Heart left ventricle (tissue), 16 donors: ENCODE results near the gene RBMS1. TPM values are rescaled to one million over a fixed set of nuclear protein-coding genes. Genes with fewer than 3 reads are reported as not detected.
A peak's percentile ranks its signal among the peaks of the same experiment; 100 is the strongest.

Experiments used
- ATAC-seq, 4 donors: fragments of 200-7000 bp; cut with Tn5 transposase; one replicate each; pipeline ENCODE4 v1.9.1; 2020 to 2022; ENCODE audit warnings: moderate library complexity in 4 of 4, mild to moderate bottlenecking in 3 of 4, moderate number of reproducible peaks in 1 of 4
- DNase-seq, 5 donors: peaks; one replicate each; pipeline ENCODE4 v3.0.0-alpha.2; 2020
- H3K27ac ChIP-seq, 12 donors: fragments of 200-600 bp; sonication (generic) in 4 of 12; one replicate each; pipeline versions ENCODE4 v1.5.0 to v1.8.0; 2016 to 2022; ENCODE audit warnings: mild to moderate bottlenecking in 2 of 12
- H3K27me3 ChIP-seq, 9 donors: fragments of 200-600 bp; sonication (generic) in 2 of 9; one replicate each; pipeline versions ENCODE4 v1.5.1 to v1.8.0; 2016 to 2022; ENCODE audit warnings: mild to moderate bottlenecking in 3 of 9
- H3K36me3 ChIP-seq, 9 donors: fragments of 200-600 bp; sonication (generic) in 2 of 9; one replicate each; pipeline versions ENCODE4 v1.5.0 to v1.8.0; 2018 to 2022; ENCODE audit warnings: mild to moderate bottlenecking in 2 of 9
- H3K4me1 ChIP-seq, 12 donors: fragments of 200-600 bp; sonication (generic) in 4 of 12; one replicate each; pipeline versions ENCODE4 v1.5.0 to v1.8.0; 2016 to 2022; ENCODE audit warnings: mild to moderate bottlenecking in 3 of 12
- H3K4me3 ChIP-seq, 12 donors: fragments of 200-600 bp; sonication (generic) in 4 of 12; one replicate each; pipeline versions ENCODE4 v1.5.0 to v1.8.0; 2017 to 2022; ENCODE audit warnings: mild to moderate bottlenecking in 9 of 12, moderate library complexity in 4 of 12
- H3K9me3 ChIP-seq, 12 donors: fragments of 200-600 bp; sonication (generic) in 4 of 12; one replicate each; pipeline versions ENCODE4 v1.5.0 to v1.8.0; 2016 to 2022; ENCODE audit warnings: mild to moderate bottlenecking in 1 of 12
- CTCF ChIP-seq, 12 donors: fragments of 200-600 bp; sonication (generic) in 4 of 12; IDR thresholded peaks; one replicate each; pipeline versions ENCODE4 v1.5.0 to v1.8.0; 2018 to 2022; ENCODE audit warnings: antibody characterized with exemption in 12 of 12, mild to moderate bottlenecking in 5 of 12
- POLR2A ChIP-seq, 2 donors: fragments of 450-650 bp; IDR thresholded peaks; one replicate each; pipeline ENCODE4 v1.6.1; 2017; ENCODE audit warnings: antibody characterized with exemption in 2 of 2, mild to moderate bottlenecking in 2 of 2, moderate library complexity in 2 of 2
- WGBS, 4 donors: extraction: QIAGEN DNeasy Blood & Tissue Kit in 2 of 4; methylation state at CpG; one replicate each; pipeline versions ENCODE4 v1.1.5 to v1.1.7; 2013 to 2018; 5-methylcytosine and 5-hydroxymethylcytosine counted together
- intact Hi-C, 10 donors: fragments of 100-400 bp; cut with DNase I; formaldehyde crosslinking; loops; one replicate each; pipeline versions ENCODE4 v1.11.1 to v1.14.2; 2022
- polyA plus RNA-seq, 2 donors: library from polyadenylated mRNA; stranded (reverse); fragments of 200-250 nt; gene quantifications; one replicate each; pipeline ENCODE4 v1.2.3, GENCODE V29; 2013
- total RNA-seq, 9 donors: library from RNA; depleted of rRNA in 2 of 9; stranded (reverse); fragments of >200 nt in 2 of 9; fragmentation: NEBNext Ultra II Directional in 3 of 9; extraction: Animal tissue kit (Norgen Biotek cat#: 25700) in 3 of 9; gene quantifications; one replicate each; pipeline versions ENCODE4 v1.1.0 to v1.2.4, GENCODE V29; 2016 to 2023
- donor health status: ischemic (EF 13 %, LVEDD 7.1; RV severe dilation, severe dysfunction).
- donor health status: healthy with polysubstance abuse.
- donor health status: DM: no; HTN: yes; CAD: no.
- donor health status: DM: no; HTN: no; CAD: no.
- donor health status: ischemic (EF 25% LVEDD 6.9; RV normal size, moderate dysfunction).
- donor health status: ischemic (EF 25% LVEDD 5.7; RV mildly dilated, moderate dysfunction).
- donor health status: healthy.
- donor health status: DM: yes; HTN: yes; CAD: no.
- donor health status: ischemic (EF 35%, LVEDD 5.7; RV mildly dilated, moderate dysfunction).
- donor health status: nonischemic (EF 11% LVEDD 7.7; RV severe dilation, severe dysfunction).
- donor health status: DM: yes; HTN: yes; CAD: no.
- donor health status: PGD.
- donor health status: ischemic (EF 29% LVEDD 5.4; RV normal size, mild dysfunction).
- donor health status: nonischemic (EF 23%, LVEDD 6.1; RV moderate dilation, normal function).

The RBMS1 gene
- total and polyA plus RNA-seq, 11 donors = 32.4 to 102 (median 52.6) TPM

DNA sequence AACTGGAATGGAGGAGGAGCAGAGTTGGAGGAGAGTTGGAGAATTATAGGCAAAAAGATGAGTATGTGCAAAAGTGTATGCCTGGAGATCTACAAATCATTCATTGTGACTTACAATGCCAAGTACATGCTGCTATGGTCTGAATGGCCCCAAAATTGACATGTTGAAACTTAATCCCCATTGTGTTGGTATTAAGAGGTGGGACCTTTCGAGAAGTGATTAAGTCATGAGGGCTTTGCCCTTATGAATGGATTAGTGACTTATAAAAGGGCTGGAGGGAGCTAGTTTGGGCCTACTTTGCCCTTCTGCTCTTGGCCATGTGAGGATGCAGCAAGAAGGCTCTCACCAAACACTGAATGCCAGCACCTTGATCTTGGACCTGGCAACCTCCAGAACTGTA is 6.3 kb upstream of the RBMS1 start:
- Histone ChIP-seq H3K4me3 (no peak overlapping the region), H3K36me3 (no peaks in the 10 kb centered on the region), H3K27ac (no peak overlapping the region), H3K9me3 (no peaks in the 10 kb centered on the region), H3K4me1 (peaks cover 0 to 16% (median 4%) of the 10 kb centered on the region in 12 donors), H3K27me3 (no peaks in the 10 kb centered on the region)
- TF ChIP-seq CTCF (IDR thresholded peaks at IDR 0.05) (no peak), POLR2A (IDR thresholded peaks at IDR 0.05) (no peak)
- WGBS, 4 donors = 96 to 100% (median 99%) methylated on average over 1 of the region's 1 CpG
- ATAC-seq = no peak
- DNase-seq = no peak
- intact Hi-C loops = loop anchor here in 8 of 10 donors (10.0 kb wide), 8 partner anchors 75 to 565 kb away; no protein-coding TSS in a partner anchor

DNA sequence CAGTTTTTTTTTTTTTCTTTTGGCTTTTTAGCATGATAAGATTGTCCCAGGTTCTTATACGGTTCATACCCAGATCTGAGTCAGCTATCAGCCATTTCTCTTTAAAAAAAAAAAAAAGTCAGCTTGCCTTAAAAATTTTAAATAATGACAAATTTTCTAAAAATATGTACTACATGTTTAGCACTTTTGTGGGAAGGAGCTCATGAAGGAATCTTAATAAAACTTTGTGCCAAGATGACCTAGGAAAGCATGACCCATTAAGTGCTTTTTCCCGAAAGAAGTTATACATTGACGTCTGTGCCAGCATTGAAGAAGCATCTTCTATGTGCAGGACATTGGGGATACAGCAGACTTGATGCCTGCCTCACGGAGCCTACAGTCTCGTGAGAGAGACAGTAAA is 4.5 kb upstream of the RBMS1 start:
- ATAC-seq (no peak), DNase-seq (no peak)
- no peaks in the 10 kb centered on the region for H3K36me3 ChIP-seq
- H3K9me3 ChIP-seq = no peaks in the 10 kb centered on the region
- H3K4me3 ChIP-seq = no peak overlapping the region
- H3K4me1 ChIP-seq = peaks cover 0 to 12% (median 0%) of the 10 kb centered on the region in 12 donors
- no peak overlapping the region for H3K27ac ChIP-seq
- TF ChIP-seq POLR2A (IDR thresholded peaks at IDR 0.05) = no peak
- no peak for TF ChIP-seq CTCF (IDR thresholded peaks at IDR 0.05)
- H3K27me3 ChIP-seq = no peaks in the 10 kb centered on the region
- intact Hi-C loops = loop anchor here in 8 of 10 donors (10.0 kb wide), 8 partner anchors 73 to 567 kb away; no protein-coding TSS in a partner anchor
- 88 to 93% (median 91%) methylated on average over 5 of the region's 5 CpGs for whole genome bisulfite sequencing, 4 donors

DNA sequence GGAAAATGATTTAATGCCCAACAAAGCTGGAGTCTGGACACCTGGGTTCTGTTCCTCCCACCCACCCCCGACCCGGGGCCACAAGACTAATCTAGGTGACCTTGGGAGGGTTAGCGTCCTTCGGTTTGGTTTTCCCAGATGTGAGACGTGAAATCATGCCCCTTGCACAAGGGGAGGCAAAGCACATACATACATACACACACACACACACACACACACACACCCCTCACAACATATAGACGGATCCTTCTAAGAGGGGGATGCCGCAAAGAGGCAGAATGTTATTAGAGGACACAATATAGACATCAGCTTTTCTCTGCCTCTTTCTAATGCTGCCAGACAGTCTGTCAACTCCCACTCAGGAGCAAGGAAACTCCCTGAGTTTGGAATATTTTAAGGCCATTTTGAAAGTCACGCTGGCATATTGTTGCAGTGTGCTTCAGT is 616 bp upstream of the RBMS1 start:
- ATAC-seq (peak in 2 of 4 donors; percentile 6 to 13), DNase-seq (peak in 1 of 5 donors; percentile 46)
- H3K4me1 ChIP-seq = peaks cover 0 to 32% (median 14%) of the 10 kb centered on the region in 12 donors
- TF ChIP-seq CTCF (IDR thresholded peaks at IDR 0.05) (no peak), POLR2A (IDR thresholded peaks at IDR 0.05) (no peak)
- H3K27me3 ChIP-seq = no peaks in the 10 kb centered on the region
- peak overlapping the region; percentile 72 to 98 (median 88) for H3K4me3 ChIP-seq
- no peaks in the 10 kb centered on the region for H3K36me3 ChIP-seq
- H3K9me3 ChIP-seq = no peaks in the 10 kb centered on the region
- WGBS, 4 donors = 3 to 5% (median 4%) methylated on average over 8 of the region's 8 CpGs
- intact Hi-C loops = loop anchor here in 9 of 10 donors (5.0 to 10.0 kb wide), 15 partner anchors 67 to 571 kb away; no protein-coding TSS in a partner anchor
- peak overlapping the region; percentile 94 to 98 (median 98) for H3K27ac ChIP-seq

DNA sequence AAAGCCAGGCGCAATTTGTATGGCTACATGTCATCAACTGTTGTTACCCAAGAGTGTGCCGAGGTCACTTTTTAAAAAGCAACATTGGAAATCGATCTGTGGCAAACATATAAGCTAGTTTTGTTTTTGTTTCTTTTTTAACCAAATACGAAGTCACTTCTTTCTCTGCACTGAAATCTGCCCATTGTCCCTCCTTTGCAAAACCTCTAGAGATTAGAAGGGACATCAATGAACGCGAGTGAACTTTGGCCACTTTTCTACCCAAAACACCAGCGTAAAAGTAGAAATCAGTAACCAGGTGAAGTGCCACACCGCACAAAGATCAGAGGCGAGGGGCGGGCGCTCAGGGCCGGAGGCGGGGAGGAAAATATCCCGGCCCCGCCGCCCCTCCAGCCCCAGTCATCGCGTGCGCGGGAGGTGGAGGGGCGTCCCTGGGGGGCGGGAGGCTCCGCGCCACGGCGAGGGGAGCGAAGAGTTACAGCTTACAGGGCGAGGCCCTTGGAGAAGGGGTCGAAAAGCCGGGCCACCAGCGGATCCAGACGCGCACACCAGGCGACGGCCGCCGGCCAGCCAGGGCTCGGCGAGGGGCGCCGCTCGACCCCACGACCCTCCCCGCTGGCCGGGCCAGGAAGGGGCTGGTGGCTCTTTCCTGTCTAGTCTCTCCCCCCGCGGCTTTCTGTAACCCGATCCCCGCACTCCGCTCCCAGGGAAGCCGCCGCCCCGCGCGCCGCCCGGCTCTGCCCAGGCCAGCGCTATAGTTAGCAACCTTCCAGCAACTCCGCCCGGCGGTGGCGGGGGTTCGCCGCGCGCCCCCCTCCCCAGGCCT is 993 bp downstream of the RBMS1 start:
- DNase-seq (peak; percentile 84 to 88 (median 85)), ATAC-seq (peak; percentile 55 to 91 (median 84))
- H3K4me3 ChIP-seq = peak overlapping the region; percentile 72 to 98 (median 88)
- intact Hi-C loops = loop anchor here in 9 of 10 donors (1.0 to 10.0 kb wide), 18 partner anchors 64 to 572 kb away; no protein-coding TSS in a partner anchor
- H3K4me1 ChIP-seq = peaks cover 0 to 47% (median 18%) of the 10 kb centered on the region in 12 donors
- no peaks in the 10 kb centered on the region for H3K36me3 ChIP-seq
- H3K9me3 ChIP-seq = no peaks in the 10 kb centered on the region
- H3K27ac ChIP-seq = peak overlapping the region; percentile 94 to 98 (median 98)
- no peaks in the 10 kb centered on the region for H3K27me3 ChIP-seq
- TF ChIP-seq CTCF (IDR thresholded peaks at IDR 0.05) = peak in 2 of 12 donors; percentile 9 to 14
- TF ChIP-seq POLR2A (IDR thresholded peaks at IDR 0.05) = no peak
- WGBS, 4 donors = 1% methylated on average over 33 to 66 of the region's 66 CpGs
